HepG2 (cell line): ENCODE measurements around the gene ACADS. TPM values are rescaled to one million over a fixed set of nuclear protein-coding genes. Genes with fewer than 3 reads are reported as not detected.

Experiments
- CAMTA2 ChIP-seq: sonication (generic); formaldehyde crosslinking; IDR thresholded peaks from 2 replicates; pipeline ENCODE4 v1.4.0; 2020; ENCODE audit warnings: mild to moderate bottlenecking, missing genetic modification reagents, borderline replicate concordance
- CENPBD1 ChIP-seq: sonication (generic); formaldehyde crosslinking; IDR thresholded peaks from 2 replicates; pipeline ENCODE4 v1.8.0; 2022; ENCODE audit warnings: missing genetic modification reagents, low read depth, mild to moderate bottlenecking, borderline replicate concordance
- CENPX ChIP-seq: sonication (generic); formaldehyde crosslinking; IDR thresholded peaks from 2 replicates; pipeline ENCODE4 v1.9.0; 2021; ENCODE audit warnings: mild to moderate bottlenecking, missing genetic modification reagents, moderate library complexity
- DMAP1 ChIP-seq: IDR thresholded peaks from 2 replicates; pipeline ENCODE4 v1.6.1; 2016
- E2F1 ChIP-seq: sonication (generic); formaldehyde crosslinking; IDR thresholded peaks from 2 replicates; pipeline ENCODE4 v1.5.0; 2020; ENCODE audit warnings: missing genetic modification reagents
- HDAC6 ChIP-seq: fragments of 200-600 bp; sonication (generic); IDR thresholded peaks from 2 replicates; pipeline ENCODE4 v1.7.0; 2017; ENCODE audit warnings: mild to moderate bottlenecking, antibody characterized with exemption, low read length, low read depth
- HNF1A ChIP-seq, 2 experiments: sonication (generic) in 1 of 2; formaldehyde crosslinking in 1 of 2; IDR thresholded peaks; 2 replicates each; pipeline versions ENCODE4 v1.4.0 to v1.6.1; 2016 to 2020; ENCODE audit warnings: borderline replicate concordance in 1 of 2, low read depth in 1 of 2, mild to moderate bottlenecking in 1 of 2, missing genetic modification reagents in 1 of 2
- IKZF5 ChIP-seq: IDR thresholded peaks from 2 replicates; pipeline ENCODE4 v1.6.1; 2018; ENCODE audit warnings: missing genetic modification reagents, mild to moderate bottlenecking, missing compliant biosample characterization
- MTF1 ChIP-seq: sonication (generic); formaldehyde crosslinking; IDR thresholded peaks from 2 replicates; pipeline ENCODE4 v1.5.0; 2020; ENCODE audit warnings: missing genetic modification reagents
- NCOR1 ChIP-seq: fragments of 200-600 bp; sonication (generic); IDR thresholded peaks from 2 replicates; pipeline ENCODE4 v1.7.0; 2017; ENCODE audit warnings: antibody characterized with exemption, low read length, borderline replicate concordance
- PCBP2 ChIP-seq: fragments of 200-400 bp; formaldehyde crosslinking; optimal IDR thresholded peaks from 2 replicates; pipeline ENCODE3; 2018; ENCODE audit warnings: low read length, low read depth; ENCODE audit not compliant: poor library complexity, severe bottlenecking
- RAD51 ChIP-seq: fragments of 450-650 bp; IDR thresholded peaks from 2 replicates; pipeline ENCODE4 v1.6.1; 2016; ENCODE audit warnings: borderline replicate concordance
- SAFB2 ChIP-seq: sonication (generic); formaldehyde crosslinking; IDR thresholded peaks from 2 replicates; pipeline ENCODE4 v1.5.1; 2020; ENCODE audit warnings: missing genetic modification reagents, low read depth, mild to moderate bottlenecking, borderline replicate concordance
- SNAPC5 ChIP-seq: sonication (generic); formaldehyde crosslinking; IDR thresholded peaks from 2 replicates; pipeline ENCODE4 v1.8.1; 2023; ENCODE audit warnings: mild to moderate bottlenecking, missing genetic modification reagents, borderline replicate concordance
- SPEN ChIP-seq: sonication (generic); formaldehyde crosslinking; IDR thresholded peaks from 2 replicates; pipeline ENCODE4 v1.5.1; 2020; ENCODE audit warnings: low read depth, mild to moderate bottlenecking, missing genetic modification reagents
- TAF1 ChIP-seq: sonication (generic); formaldehyde crosslinking; IDR thresholded peaks from 2 replicates; pipeline ENCODE4 v1.4.0; 2020; ENCODE audit warnings: missing genetic modification reagents
- TBL1XR1 ChIP-seq: fragments of 150-350 bp; IDR thresholded peaks from 2 replicates; pipeline ENCODE4 v1.6.1; 2014; ENCODE audit warnings: borderline replicate concordance, low read length; ENCODE audit not compliant: partially characterized antibody
- ZBTB7B ChIP-seq: sonication (generic); formaldehyde crosslinking; IDR thresholded peaks from 2 replicates; pipeline ENCODE4 v1.4.0; 2020; ENCODE audit warnings: missing genetic modification reagents
- ZNF18 ChIP-seq: sonication (generic); formaldehyde crosslinking; IDR thresholded peaks from 2 replicates; pipeline ENCODE4 v1.8.0; 2022; ENCODE audit warnings: mild to moderate bottlenecking, missing genetic modification reagents; ENCODE audit not compliant: insufficient replicate concordance
- ZNF296 ChIP-seq: sonication (generic); formaldehyde crosslinking; conservative IDR thresholded peaks from 2 replicates; pipeline ENCODE4 v1.5.0; 2020; ENCODE audit warnings: mild to moderate bottlenecking, missing genetic modification reagents
- ZNF496 ChIP-seq: sonication (generic); formaldehyde crosslinking; IDR thresholded peaks from 2 replicates; pipeline ENCODE4 v1.8.1; 2023; ENCODE audit warnings: mild to moderate bottlenecking, moderate library complexity, missing genetic modification reagents; ENCODE audit not compliant: insufficient replicate concordance
- polyA plus RNA-seq, 8 experiments: library from polyadenylated mRNA; depleted of rRNA in 3 of 8; stranded (reverse) in 7 of 8; unstranded in 1 of 8; fragments of >200 nt; fragmentation: Illumina TruSeq in 4 of 8; extraction: Trizol in 4 of 8; gene quantifications; 2 replicates each; pipeline versions ENCODE4 v1.2.1 to v1.2.3, GENCODE V29; 2011 to 2016; ENCODE audit warnings: low read depth in 4 of 8, missing spikeins in 1 of 8, mixed read lengths in 1 of 8; ENCODE audit not compliant: insufficient read depth in 1 of 8
- total RNA-seq, 5 experiments: library from RNA; depleted of rRNA; stranded (reverse); fragments of >200 nt; fragmentation: Illumina TruSeq; extraction: Trizol; gene quantifications; 2 replicates each; pipeline ENCODE4 v1.2.3, GENCODE V29; 2016; ENCODE audit warnings: low read depth in 1 of 5

The ACADS gene
- total and polyA plus RNA-seq, 2 of the 13 experiments (the other 11 are each of a cell fraction or from before 2014, with no cell fraction given): 17.4 to 27.7 TPM

- TF ChIP-seq HNF1A (IDR thresholded peaks at IDR 0.05; ENCODE audit: low read depth): no peak
- TF ChIP-seq HNF1A (CRISPR knock-in tag; IDR thresholded peaks at IDR 0.05; ENCODE audit: borderline replicate concordance): peak; percentile 26; the same call in 1 of the 2 replicates
- no peak for TF ChIP-seq PCBP2
- TF ChIP-seq HDAC6: no peak
- no peak for TF ChIP-seq IKZF5 (CRISPR knock-in tag)
- TF ChIP-seq NCOR1: no peak
- no peak for TF ChIP-seq SAFB2 (CRISPR knock-in tag)
- 0 out of 2 replicates have a peak, but pooled peaks have one; percentile 52 for TF ChIP-seq CENPBD1 (CRISPR knock-in tag)
- no peak for TF ChIP-seq RAD51
- TF ChIP-seq DMAP1: no peak; the same call in 1 of the 2 replicates
- peak; percentile 4; the same call in 1 of the 2 replicates for TF ChIP-seq SPEN (CRISPR knock-in tag)
- no peak for TF ChIP-seq CENPX (CRISPR knock-in tag)
- no peak for TF ChIP-seq ZNF296 (CRISPR knock-in tag)
- TF ChIP-seq TBL1XR1: no peak
- no peak for TF ChIP-seq SNAPC5
- TF ChIP-seq ZNF18 (CRISPR knock-in tag): no peak
- peak; percentile 60; the same call in 1 of the 2 replicates for TF ChIP-seq TAF1 (CRISPR knock-in tag)
- TF ChIP-seq E2F1 (CRISPR knock-in tag): no peak
- no peak for TF ChIP-seq ZBTB7B (CRISPR knock-in tag)
- TF ChIP-seq CAMTA2: no peak
- no peak for TF ChIP-seq MTF1 (CRISPR knock-in tag)
- TF ChIP-seq ZNF496 (CRISPR knock-in tag): no peak
Measured at GRCh38 chr12:120686151-120686689, 39.4 kb upstream of the ACADS start (continued).
